Activated T-cell treated with anti-CD3 and anti-CD28 coated beads for 1 hour (primary cell): ENCODE results near the gene SLC5A6.

Source experiments
- DNase-seq: peaks from one replicate; pipeline ENCODE4 v3.0.0-alpha.2; 2020; ENCODE audit warnings: low read depth

The SLC5A6 gene

DNA sequence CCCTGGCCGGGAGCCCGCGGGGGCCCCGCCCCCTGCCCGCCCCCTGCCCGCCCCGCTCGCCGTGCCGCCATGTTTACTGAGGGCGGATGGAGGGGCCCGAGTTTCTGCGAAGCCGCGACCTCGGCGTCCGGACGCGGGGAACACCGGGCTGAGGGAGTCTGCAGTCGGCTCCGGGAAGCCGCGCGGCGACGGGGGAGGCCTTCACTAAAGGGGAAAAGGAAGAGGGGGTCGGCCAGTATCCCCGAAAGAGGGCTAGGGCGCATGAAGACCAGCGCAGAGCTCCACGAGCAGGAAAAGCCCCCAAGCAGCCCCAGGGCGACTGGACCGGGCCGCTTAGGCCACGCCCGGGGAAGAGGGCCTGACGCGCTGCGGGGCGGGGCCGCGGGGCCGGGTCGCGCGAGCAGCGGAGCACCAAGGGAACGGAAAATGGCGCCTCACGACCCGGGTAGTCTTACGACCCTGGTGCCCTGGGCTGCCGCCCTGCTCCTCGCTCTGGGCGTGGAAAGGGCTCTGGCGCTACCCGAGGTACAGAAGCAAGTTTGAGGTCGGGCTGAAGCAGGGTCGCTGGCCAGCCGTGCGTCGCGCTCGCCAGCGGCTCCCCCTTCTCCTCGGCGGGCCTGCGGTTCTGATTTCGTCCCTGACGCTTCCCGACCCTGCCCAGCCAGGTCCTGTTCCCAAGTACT lies at the start of gene SLC5A6, which contains the start of gene ATRAID:
TSS of gene SLC5A6 (minus strand) at position 326 of the 683 bp plus-strand sequence. CDS start 4,618 bp downstream, outside the sequence.
TSS of gene ATRAID (plus strand) at position 99 of the 683 bp plus-strand sequence. CDS start at position 427, 328 bp downstream.
- DNase-seq: peak; percentile 79

DNA sequence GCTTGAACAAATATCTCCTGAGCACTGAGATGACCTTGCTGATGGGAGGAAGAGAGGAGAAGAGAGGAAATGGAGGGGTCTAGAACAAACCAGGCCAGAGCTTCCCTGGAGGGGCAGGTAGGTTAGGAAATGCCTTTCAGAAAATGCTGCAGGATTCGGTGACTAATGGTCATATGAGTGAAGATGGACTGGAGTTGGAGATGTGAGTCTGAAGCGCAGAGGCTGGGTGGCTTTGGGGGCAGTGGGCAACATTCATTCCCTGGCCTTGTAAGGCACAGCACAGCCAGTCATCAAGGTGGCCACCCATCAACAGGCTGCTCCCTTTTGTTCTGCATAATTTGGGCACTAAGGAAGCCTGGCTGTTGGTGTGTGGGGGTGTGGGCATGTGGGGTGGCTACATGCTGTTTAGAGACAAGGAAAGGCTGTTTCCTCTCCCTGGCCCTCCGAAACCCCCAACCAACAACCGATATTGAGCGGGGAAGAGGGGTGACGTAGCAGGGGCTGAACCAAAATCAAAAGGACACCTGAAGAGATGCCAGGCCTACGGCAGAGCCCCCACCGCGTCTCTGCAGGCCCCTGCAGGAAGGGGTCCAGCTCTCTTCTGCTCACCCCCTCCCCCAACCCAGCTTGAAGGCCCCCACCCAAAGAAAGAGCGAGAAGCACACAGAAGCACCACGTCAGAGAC lies 49.3 kb upstream of the SLC5A6 start:
- no peak for DNase-seq

DNA sequence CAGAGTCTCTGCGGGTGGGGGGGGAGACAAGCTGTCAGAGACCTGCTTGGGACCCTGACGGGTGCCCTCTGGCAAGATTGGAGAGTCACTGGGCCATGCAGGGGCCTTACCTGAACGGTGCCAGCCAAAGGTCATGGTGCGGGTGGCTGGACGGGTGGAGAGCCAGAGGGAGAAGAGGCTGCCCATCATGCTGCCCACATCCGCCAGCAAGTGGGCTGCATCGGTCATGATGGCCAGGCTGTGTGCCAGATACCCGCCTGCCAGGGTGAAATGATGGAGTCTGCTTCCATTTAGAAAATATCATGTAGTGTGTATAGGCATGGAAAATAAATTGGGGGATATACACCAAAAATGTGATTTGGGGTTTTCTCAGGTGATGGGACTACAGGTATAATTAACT lies 46.0 kb upstream of the SLC5A6 start:
- DNase-seq: no peak

DNA sequence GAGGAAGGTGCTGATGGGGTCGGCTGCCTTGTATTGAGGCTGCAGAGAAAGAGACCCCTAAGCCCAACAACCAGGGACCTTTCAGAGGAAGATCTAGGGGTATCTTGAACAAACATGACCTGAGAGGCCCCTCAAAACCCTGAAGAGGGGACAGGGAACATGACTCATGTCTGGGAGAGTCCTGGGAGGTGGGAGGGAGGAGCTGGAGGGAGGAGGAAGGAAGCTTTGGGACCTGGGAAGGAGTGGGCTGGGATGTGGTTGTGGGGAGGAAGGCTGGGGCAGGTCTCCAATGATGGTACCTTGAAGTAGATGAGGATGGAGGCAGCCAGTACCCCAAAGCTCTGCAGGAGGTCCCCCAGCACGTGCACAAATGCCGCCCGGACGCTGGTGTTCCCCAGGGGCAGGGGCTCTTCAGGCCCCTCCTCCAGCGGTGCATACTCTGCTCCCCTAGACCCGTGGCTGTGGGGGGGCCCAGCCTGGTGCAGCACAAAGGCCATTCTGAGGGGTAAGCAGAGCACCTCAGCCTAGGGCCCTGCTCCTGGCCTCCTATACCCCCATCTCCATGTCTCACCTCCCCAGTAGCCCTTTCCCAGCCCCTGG lies 44.9 kb upstream of the SLC5A6 start:
- no peak for DNase-seq

DNA sequence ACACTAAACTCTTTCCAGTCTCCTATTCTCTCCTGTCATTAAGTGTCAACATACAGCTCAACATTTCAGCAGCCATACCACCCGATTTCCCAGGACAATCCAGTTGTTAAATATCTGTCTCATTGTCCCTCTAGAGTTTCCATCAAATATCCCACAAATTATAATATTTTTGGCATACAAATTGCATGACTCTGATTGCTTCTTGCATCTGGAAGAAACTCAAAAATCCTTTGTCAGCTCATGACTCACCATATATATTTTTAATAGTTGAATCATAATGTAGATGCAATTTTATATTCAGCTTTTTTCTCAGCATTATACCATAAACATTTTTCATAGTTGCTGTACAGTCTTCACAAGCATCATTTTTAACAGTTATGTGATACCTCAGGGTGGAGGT lies 43.6 kb upstream of the SLC5A6 start:
- DNase-seq: no peak

DNA sequence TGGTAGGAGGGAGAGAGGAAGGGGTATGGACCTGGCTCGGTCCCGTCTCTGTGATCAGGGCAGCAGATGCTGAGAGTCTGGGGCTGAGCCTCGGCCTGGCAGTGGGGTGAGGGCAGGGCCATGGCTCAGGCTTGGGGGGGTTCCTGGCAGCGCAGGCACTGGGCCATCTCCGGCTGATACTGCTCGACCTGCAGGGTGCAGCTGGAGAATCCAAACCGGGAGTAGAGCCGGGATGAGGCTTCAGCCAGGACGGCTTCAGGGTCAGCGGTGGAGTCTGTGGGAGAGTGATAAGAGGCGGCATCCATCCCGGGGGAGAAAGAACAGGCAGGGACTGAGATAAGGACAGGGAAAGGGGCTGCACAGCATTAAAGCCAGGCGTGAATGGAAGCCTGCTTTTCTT lies 43.1 kb upstream of the SLC5A6 start:
- no peak for DNase-seq

GRCh38 chr2:27251766-27252165 lies 39.7 kb upstream of the SLC5A6 start:
- DNase-seq: no peak

DNA sequence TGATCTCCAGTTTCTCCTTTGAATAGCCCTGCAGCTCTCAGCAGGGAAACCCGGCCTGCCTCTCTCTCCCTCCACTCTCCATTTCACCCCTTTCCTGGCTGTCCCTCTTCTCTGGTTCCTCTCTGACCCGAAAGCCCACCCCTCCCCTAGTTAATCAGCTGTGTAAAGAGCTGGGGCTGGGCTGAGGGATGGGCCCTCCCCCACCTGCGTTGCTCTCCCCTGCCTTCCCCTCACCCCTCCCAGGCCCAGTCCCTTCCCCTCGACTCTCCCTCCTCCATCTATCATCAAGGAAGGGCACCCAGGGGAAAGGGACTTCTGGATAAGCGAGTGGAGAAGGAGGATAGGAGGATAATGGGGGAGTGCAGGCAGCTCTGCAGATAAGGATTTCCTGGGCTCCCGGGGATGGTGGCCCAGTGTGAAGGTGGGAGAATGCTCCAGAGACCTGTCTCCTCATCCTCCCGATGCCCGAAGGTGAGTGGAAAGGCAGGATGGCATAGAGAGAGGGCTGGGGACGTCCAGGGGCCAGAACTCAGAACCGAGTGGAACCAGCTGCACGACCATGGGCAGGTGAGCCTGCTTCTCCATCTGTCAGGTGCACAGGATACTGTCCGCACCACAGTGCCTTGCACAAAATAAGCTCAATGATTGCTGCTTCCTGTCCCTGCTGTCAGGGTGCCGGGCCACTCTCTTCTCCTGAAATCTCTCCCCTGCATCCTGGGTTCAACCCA lies 38.7 kb upstream of the SLC5A6 start:
- DNase-seq: no peak

GRCh38 chr2:27249891-27250651 lies 38.0 kb upstream of the SLC5A6 start:
- DNase-seq: peak; percentile 28

DNA sequence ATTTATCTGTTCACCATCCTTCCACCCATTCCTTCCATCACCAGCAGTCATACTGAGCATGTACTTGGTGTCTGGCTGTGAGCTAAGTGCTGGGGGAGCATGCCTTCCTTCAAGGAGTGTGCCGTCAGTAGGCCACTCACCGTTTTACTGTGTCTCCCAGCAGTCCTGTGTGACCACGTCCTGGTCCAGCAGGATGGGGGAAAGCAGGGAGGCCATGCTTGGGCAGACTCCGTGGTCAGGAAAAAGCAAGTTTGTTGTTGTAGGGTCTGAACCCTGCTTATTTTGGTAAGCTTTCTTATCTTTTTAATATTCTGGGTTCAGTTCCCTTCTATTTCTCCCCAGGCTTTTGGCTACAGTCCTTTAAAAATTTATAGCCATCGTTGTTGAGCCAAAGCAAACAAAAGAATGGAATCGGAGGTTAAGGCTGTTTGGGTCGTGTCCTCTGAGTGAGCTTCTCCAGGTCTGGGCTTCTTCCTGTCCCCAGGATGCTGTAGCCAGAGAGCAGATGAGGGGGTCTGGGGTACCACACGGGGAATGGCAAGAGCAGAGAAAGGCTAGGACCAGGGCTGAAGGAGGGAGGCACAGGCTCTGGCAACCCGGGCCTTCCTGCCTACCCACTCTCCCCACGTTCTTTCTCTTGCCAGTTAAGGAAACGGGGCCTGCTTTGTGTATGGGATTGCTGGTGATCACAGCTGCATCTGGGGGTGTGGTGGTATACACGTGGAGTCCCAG lies 37.3 kb upstream of the SLC5A6 start:
- DNase-seq: no peak

DNA sequence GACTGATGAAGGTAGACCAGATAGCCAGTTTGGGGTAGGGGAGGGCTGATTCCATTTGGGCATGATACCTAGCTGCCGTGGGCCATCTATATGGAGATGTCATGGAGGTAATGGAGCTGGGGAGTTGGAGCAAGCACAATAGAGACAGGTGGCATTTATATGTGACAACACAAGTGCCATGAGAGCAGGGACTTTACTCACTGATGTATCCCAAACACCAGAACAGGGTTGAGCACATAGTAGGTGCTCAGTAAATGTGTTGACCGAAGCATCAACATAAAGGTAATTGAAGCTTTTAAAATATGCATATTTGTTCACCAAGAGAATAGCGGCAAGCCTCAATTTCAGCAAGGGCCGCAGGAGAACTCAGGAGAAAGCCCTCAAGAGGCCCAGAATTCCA lies 35.8 kb upstream of the SLC5A6 start:
- no peak for DNase-seq

- no peak for DNase-seq
These were observed 33.6 kb upstream of the SLC5A6 start for GRCh38 chr2:27245626-27246025.

DNA sequence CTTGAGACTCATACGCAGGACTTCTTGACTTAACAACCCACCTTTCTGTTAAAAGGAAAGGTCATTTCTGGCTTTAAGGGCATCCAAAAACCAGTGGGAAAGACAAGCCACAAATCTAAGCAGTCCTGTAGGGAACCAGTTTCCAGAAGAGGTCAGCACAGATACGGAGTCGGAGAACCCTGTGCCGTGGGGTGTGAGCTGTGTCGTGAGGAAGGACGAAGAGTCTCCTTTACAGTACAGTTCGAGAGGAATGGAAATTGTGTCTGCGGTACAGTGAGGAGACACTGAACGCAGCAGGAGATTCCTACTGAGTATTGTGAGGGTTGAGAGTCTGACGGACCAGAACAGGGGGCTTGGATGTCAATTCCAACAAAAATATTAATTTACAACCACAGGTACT lies 33.0 kb upstream of the SLC5A6 start:
- no peak for DNase-seq

- DNase-seq: no peak
These were observed 31.5 kb upstream of the SLC5A6 start for GRCh38 chr2:27243391-27244130.

DNA sequence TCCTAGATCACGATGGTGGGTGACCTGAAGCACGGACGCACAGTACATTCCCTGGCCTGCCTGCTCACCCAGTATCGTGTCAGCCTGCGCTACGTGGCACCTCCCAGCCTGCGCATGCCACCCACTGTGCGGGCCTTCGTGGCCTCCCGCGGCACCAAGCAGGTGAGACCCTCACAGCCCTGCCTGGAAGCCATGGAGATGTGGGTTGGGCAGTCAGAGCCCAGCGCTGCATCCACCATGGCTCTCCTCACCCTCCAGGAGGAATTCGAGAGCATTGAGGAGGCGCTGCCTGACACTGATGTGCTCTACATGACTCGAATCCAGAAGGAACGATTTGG lies 30.5 kb upstream of the SLC5A6 start:
- no peak for DNase-seq

DNA sequence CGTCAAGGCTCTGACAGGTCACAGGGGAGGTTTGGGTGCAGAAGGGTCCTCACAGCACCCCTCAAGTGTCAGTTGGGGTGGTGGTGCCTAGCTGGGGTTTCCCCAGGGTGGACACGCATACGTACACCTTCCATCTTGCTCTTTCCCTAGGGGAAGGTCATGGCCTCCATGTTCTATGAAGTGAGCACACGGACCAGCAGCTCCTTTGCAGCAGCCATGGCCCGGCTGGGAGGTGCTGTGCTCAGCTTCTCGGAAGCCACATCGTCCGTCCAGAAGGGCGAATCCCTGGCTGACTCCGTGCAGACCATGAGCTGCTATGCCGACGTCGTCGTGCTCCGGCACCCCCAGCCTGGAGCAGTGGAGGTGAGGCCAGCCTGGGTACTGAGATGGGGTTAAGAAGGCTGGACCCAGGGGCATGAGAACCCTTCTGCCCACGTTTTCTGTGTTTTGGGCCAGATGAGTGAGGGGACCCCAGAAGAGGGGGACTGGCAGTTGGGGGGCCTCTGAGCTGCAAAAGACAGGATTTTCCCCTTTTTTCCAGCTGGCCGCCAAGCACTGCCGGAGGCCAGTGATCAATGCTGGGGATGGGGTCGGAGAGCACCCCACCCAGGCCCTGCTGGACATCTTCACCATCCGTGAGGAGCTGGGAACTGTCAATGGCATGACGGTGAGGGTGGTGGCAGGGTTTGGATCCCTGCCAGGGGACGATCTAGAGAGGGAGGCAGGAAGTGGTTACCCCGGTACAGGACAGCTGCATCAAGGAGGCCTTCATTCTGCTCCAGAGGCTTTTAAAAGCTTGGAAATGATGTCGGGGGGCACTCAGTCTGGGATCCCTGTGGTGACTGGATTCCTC lies 29.9 kb upstream of the SLC5A6 start:
- DNase-seq: no peak

GRCh38 chr2:27240406-27240805 lies 28.3 kb upstream of the SLC5A6 start:
- DNase-seq: no peak

DNA sequence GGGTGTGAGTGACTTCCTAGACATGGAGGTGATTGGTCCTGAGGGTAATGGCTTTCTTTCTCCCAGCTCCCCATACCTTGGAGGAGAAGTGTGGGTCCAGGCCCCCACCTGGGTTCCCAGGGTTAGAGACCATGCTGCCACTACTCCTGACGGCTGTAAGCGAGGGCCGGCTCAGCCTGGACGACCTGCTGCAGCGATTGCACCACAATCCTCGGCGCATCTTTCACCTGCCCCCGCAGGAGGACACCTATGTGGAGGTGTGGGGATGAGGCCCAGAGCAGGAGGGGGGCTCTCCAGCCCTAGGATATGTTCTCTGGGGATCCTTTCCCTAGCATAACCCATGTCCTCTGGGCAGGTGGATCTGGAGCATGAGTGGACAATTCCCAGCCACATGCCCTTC lies 26.9 kb upstream of the SLC5A6 start:
- DNase-seq: no peak

DNA sequence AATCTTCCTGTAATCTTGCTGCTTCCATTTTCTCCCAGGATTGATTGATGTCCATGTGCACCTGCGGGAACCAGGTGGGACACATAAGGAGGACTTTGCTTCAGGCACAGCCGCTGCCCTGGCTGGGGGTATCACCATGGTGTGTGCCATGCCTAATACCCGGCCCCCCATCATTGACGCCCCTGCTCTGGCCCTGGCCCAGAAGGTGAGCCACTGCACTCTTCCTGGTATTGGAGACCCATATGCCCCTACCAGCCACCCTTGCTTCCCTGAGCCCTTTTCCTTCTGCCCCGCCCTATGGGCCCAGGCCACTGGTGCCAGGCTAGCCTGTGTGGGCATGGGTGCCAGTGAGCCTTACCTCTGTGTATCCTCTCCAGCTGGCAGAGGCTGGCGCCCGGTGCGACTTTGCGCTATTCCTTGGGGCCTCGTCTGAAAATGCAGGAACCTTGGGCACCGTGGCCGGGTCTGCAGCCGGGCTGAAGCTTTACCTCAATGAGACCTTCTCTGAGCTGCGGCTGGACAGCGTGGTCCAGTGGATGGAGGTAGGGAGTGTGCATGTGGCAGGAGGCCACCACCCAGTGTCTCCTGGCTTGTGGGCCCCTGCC lies 25.4 kb upstream of the SLC5A6 start:
- DNase-seq: no peak
